Measurements from ENCODE around the gene PLPP3.

Gene PLPP3

GRCh38 chr1:56496821-56497772 lies 82.3 kb downstream of the PLPP3 start:
- DNase-seq (ENCODE audit: low spot score) = no peak

DNA sequence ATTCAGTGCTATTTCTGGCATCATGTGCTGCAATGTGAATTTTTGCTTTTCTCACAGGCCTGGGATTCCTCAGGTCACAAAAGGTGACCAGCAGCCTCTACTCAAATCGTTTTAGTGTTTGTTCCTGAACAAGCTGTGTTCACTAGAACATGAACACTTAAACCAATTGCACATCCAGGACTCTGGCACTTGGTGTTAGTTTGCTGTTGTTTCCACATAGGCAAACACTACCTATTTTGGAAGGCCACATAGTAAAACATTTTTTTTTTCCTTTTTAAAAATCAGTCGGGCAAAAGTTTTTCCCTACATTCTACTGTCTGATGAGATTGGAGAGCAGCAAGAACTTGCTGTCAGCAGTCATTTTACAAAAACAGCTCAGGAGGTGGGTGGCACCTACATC lies 83.2 kb downstream of the PLPP3 start:
- no peak for DNase-seq (ENCODE audit: low spot score)

- no peak for DNase-seq (ENCODE audit: low spot score)
These were observed 83.8 kb downstream of the PLPP3 start for GRCh38 chr1:56495538-56495937.

GRCh38 chr1:56494306-56494705 lies 85.1 kb downstream of the PLPP3 start:
- DNase-seq (ENCODE audit: low spot score) = no peak

DNA sequence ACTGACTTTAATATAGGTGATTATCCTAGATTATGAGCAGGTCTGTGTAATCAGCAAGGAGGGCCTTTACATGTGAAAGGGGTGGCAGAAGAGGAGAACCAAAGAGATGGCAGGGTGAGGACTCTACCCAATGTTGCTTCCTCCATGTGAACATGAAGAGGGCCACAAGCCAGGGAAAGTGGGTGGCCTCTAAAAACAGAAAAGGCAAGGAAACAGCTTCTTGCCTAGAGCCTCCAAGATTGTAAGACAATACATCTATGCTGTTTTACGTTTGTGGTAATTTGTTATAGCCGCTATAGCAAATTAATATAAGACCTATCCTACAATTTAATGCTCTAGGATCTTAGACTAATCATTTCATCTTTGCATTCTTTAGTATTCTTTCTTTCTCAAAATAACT lies 85.5 kb downstream of the PLPP3 start:
- DNase-seq (ENCODE audit: low spot score) = no peak

GRCh38 chr1:56491441-56491840 lies 87.9 kb downstream of the PLPP3 start:
- peak; percentile 40 for DNase-seq (ENCODE audit: low spot score)

- DNase-seq (ENCODE audit: low spot score) = no peak
These were observed 88.7 kb downstream of the PLPP3 start for GRCh38 chr1:56490619-56491018.

DNA sequence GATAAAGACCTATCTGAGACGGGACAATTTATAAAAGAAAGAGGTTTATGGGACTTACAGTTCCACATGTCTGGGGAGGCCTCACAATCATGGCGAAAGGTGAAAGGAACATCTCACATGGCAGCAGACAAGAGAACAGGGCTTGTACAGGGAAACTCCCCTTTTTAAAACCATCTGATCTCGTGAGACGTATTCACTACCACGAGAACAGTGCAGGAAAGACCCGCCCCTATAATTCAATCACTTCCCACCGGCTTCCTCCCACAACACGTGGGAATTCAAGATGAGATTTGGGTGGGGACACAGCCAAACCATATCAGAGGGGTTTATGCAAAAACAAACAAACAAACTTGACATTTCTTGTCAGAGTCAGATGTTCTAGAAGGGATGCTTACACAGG lies 89.7 kb downstream of the PLPP3 start:
- DNase-seq (ENCODE audit: low spot score) = no peak

- DNase-seq (ENCODE audit: low spot score) = no peak
These were observed 94.7 kb downstream of the PLPP3 start for GRCh38 chr1:56484695-56485094.

DNA sequence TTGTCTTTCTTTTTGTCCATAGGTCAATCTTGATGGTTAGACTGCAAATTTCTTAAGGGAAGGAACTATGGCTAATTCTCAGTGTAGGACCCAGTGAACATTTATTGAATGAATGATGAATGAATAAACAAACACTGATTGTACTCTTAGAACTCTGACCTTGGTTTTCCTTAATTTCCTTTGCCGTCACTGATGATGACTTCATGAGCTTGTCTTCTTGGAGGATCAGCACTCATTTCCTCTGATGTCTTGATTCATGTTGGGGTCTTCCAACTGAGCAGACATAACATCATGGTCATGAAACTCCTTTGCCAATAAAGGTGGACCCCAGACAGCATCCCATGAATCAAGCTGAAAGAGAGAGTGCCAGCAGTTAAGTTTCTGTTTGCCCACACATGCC lies 96.3 kb downstream of the PLPP3 start:
- no peak for DNase-seq (ENCODE audit: low spot score)

DNA sequence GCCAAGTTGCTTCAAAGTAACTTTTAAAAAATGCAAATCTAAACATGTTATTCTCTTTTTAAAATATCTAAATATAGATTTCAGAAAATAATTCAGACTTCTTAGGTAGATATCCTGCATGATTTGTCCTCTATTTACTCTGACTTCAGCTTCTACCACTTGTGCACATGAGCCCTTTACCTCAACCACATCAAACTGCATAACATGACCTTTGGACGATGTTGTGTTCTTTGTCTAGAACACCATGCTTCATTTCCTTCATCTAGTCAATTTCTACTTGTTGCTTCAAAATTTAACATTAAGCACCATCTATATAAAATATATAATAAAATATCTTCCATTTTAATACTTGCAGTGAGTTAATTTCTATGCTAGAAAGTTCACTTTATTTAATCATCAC lies 96.9 kb downstream of the PLPP3 start:
- DNase-seq (ENCODE audit: low spot score) = no peak

- DNase-seq (ENCODE audit: low spot score) = no peak
These were observed 98.1 kb downstream of the PLPP3 start for GRCh38 chr1:56481140-56481694.

DNA sequence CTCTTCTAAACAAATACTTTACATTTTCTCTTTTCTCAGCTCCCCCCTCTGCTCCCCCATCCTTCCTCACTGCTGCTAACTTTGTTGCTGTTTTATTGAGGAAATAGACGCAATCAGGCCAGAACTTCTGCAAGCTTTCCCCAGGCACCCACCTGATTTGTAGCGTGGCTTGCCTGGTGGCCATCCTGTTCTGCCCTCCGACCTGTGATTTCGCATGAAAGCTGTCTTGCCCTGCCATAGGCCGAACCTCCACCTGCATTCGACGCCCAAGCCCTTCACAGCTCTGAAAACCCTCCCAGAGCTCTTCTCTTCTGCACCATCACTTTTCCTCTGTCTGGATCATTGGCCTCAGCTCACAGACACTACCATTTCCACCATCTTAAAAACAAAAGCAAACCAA lies 100.6 kb downstream of the PLPP3 start:
- no peak for DNase-seq (ENCODE audit: low spot score)

DNA sequence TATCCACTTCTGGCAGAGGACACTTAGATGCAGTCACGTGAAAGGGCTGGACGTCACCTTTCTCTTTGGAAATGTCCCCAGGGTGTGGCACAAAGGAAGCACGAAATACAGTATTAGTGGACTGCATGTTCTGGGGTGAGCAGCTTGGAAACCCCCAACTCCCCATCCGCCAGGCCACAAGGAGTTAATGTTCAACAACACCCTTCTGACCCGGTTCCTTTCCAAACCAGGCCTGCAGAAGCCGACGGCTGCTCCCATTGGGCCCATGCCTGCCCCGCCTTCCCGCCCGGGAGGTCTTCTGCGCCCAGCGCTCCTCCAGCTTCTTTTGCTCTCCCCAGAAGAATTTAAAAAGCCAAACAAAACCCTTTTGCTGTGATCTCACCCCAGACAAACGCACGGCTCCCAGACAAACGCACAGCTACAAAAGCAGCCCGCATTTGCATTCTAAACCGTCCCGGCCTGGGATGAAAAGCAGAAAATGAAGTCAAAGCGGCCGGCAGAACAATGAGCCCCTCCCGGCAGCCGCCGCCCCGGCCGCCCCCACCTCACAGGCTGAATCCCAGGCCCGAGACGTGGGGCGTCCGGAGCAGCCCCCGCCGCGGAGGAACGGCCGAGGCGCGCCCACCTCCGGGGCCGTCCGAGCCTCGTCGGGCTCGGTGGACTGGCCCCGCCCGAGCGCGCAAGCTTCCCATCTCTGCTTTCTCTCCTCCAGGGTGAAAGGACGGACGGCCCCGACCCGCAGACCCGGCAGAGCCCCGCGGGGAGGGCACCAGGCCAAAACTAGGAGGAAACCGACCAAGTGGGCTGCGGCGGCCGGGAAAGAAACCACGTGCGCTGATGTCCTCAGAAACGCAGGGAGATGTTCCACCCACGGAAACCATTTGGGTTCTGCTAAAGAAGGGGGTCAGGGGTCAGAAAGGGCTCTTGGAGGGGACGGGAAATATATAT lies 101.9 kb downstream of the PLPP3 start:
- DNase-seq (ENCODE audit: low spot score) = peak; percentile 86

DNA sequence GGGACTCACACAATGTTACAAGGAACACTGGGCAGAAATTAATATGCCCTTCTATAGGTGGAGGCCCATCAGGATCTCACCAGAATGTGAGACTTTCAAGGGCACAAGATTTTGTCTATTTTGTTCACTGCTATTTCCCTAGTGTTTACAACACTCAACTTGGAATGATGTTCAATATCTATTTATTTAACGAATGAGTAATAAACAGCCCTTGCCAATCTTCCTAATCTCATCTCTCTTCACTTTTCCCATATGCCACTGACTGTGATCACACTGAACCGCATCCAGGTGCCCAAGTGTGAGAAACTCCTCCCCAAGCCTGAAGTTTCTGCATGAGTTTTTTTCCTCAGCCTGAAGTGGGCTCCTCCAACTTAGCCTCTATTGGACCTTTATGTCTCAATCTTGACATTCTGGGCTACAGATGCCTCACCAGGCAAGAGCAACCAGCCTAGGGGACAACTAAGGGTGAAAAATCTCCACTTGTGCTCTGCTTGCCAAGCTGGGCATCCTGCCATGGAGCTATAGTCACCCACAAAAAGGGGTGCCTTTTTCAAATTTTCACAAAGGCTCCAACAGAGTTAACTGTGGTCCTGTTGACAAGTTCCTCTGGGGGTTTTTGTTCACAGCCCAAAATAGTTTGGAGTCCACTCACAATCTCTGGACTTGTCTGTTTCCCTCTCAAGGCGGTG lies 105.6 kb downstream of the PLPP3 start:
- peak; percentile 27 for DNase-seq (ENCODE audit: low spot score)

GRCh38 chr1:56472860-56473259 lies 106.5 kb downstream of the PLPP3 start:
- DNase-seq (ENCODE audit: low spot score) = no peak

DNA sequence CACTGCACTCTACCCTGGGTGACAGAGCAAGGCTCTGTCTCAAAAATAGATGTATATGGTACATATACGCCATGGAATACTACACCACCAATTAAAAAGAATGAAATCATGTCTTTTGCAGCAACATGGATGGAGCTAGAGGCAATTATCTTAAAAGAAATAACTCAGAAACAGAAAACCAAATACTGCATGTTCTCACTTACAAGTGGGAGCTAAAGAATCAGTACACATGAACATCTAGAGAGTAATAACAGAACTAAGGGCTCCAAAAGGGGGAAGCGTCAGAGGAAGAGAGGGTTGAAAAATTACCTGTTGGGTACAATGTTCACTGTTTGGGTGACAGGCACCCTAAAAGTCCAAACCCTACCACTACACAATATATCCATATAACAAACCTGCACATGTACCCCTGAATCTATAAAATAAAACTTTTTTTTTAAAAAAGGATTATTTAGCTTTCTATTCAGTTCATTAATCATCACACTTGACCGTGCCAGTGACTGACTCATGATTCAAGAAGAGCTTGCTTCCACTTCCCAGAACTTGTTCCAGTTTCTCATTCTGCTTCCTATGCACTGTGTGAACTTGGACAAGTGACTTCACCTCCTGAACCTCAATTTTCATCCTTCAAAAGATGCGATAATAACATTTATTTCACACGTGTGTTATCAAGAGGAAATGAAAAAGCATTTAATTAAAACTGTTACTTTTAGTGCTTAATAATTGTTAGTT lies 109.6 kb downstream of the PLPP3 start:
- peak; percentile 51 for DNase-seq (ENCODE audit: low spot score)

DNA sequence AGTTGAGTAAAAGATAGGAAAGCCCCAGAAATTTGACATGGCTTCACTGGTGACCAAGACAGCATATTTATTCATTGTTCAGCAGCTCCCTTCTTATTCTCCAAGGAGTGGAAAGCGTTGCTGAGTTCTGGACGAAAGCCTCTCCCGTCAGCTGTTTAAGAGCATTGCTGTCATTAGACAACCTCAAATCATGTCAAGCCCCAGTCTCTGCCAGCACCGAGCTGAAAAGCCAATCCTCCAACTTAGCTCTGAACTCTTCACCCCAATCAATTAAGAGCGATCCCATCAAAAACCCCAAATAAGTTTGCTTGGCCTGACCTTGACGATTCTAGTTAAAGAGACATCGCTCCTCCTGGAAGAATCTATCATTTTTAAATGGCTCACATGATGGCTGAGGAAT lies 110.8 kb downstream of the PLPP3 start:
- no peak for DNase-seq (ENCODE audit: low spot score)

DNA sequence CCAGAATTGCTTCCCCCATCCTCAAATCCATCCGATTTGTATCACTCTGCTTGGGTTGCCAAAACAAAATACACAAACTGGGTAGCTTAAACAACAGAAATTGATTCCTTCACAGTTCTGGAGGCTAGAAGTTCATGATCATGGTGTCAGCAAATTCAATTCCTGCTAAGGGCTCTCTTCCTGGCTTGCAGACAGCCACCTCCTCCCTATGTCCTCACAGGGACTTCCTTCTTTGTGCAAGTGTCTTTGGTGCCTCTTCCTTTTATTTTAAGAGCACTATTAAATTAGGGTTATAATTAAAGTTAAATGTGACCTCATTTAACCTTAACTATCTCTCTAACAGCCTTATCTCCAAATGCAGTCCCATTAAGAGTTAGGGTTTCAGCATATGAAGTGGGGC lies 112.8 kb downstream of the PLPP3 start:
- no peak for DNase-seq (ENCODE audit: low spot score)

- DNase-seq (ENCODE audit: low spot score) = no peak
These were observed 115.1 kb downstream of the PLPP3 start for GRCh38 chr1:56464294-56464693.

DNA sequence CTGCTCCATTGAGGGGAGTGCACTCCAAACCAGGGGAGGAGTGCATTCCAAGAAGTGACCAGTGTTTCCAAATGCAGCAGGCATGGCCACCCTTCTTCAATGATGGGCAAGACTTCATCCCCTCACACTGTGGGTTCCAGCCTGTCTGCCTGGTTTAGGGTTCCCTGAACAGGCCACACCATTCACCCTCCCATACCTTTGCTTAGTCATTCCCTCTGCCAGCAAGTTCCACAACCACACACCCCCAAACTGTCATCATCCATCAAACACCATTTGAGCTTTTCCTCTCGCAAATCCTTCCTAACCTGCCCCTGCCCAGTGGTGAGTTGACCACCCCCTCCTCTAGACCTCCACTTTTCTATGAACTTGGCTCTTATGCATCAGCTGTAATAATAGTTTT lies 116.0 kb downstream of the PLPP3 start:
- DNase-seq (ENCODE audit: low spot score) = no peak
